OCI-M2 (cell line): ENCODE data around the gene FAM8A1.
"Not testable (repeated sequence)": the region's sequence is repeated elsewhere in the genome, so short reads cannot be mapped to it uniquely, and the experiment has no call there.

Experiments used
- DNase-seq: peaks from one replicate; lab custom pipeline; 2025; ENCODE audit not compliant: unreplicated experiment; lab: John Stamatoyannopoulos, UW

Gene FAM8A1, protein sequence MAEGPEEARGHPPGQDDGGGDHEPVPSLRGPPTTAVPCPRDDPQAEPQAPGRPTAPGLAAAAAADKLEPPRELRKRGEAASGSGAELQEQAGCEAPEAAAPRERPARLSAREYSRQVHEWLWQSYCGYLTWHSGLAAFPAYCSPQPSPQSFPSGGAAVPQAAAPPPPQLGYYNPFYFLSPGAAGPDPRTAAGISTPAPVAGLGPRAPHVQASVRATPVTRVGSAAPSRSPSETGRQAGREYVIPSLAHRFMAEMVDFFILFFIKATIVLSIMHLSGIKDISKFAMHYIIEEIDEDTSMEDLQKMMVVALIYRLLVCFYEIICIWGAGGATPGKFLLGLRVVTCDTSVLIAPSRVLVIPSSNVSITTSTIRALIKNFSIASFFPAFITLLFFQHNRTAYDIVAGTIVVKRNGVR

DNA sequence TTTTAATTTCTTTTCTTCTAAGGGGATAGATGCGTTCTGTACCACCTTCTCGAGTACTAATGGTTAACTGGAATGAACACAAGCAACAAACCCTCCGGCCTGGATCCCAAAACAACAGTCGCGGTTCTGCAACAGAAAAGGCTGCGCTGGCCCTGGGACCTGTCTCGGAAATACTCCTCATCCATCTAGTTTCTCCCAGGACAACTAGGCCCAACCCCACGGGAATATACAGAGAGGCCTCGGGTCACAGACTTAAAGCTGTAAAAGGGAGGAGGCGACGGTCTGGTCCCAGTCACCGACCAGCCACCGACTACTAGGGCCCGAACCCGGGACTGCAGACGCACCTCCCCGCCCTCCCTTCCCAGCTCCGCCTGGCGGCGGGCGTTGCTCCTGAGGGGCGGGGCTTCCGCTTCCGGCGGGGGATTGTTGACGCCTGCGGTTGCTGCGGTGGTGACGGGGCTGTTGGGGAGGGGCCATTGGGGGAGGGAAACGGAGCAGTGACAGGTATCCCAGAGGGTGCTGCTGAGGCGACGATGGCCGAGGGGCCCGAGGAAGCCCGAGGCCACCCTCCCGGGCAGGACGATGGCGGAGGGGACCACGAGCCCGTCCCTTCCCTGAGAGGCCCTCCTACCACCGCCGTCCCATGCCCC is at the start of gene FAM8A1:
TSS of gene FAM8A1 (plus strand) at position 426 of the 650 bp plus-strand sequence. CDS start at position 534, 108 bp downstream.
- peak; percentile 72 for DNase-seq

DNA sequence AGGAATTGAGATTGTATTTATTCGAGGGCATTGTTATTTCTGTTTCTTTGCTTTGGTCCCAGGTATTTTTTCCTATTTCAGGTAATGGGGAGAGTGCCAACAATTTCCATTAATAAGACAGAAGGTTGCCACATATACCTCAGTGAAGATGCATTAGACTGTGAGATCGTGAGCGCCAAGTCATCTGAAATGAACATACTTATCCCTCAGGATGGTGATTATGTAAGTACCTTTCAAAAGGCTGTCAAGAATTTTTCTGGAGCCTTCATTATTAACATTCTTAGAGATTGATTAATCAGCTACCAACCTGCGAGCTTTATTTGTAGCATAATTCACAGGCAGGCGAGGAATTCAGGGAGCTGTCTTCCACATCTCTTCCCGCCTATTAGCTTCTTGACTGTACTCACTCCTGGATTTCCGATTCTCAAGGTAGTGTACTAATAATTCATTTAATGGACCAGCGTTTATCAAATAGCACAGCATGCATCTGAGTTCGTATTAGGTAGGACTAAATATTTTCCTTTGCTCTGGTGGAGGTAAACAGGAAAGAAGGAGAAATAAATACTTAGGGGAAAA is 48.6 kb upstream of the FAM8A1 start:
- DNase-seq = no peak

DNA sequence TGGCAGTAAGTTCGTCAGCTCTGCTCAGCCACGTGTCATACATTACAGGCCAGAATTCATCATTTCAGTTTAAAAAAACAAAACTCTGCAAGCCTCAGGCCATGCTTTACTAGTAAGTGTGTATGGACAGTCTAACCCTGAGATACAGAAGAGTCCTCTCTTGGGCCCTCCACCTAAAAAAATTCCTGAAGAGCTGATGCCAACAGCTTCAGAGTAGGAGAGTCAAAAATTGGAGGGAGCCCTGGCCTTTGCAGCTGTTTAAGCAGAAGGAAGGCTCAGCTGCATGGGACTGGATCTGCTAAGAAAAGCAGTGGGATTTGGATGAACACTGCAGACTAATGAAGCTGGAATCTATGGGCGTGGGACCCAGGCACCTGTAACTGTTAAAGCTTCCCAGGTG is 47.2 kb upstream of the FAM8A1 start:
- no peak for DNase-seq

DNA sequence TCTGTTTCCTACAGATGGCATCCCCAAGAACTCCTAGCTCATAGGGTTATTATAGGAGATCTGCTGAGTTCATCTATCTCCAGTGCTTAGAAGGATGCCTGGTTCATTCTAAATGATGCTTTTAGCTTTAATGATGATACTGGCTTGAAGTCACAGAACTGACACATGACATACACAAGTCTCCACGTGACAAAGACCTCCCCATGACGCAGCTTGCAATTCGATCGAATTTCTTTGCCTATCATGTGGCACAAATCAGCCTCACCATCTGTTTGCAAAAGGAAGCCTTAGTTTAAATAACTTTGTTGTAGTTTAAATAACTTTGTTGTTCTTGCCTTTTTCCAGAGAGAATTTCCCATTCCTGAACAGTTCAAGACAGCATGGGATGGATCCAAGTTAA is 44.1 kb upstream of the FAM8A1 start:
- DNase-seq = no peak

DNA sequence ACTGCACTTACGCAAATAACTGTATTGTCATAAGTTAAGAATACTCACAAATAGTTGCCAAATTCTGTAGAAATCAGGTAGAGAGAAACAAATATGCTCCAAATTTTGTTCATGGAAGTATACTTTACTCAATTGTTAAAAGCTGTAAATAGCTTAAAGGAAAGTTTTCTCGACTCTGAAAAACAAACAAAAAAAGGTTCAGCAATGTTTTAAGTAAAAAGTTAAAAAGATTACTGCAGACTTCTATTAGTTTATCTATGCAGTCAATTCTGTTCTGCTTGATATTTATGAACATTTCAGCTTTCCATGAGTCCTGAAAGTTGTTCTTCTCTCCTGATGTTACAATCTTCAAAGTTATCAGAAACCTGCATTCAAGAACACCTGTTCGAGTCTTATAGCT is 37.5 kb upstream of the FAM8A1 start:
- no peak for DNase-seq

DNA sequence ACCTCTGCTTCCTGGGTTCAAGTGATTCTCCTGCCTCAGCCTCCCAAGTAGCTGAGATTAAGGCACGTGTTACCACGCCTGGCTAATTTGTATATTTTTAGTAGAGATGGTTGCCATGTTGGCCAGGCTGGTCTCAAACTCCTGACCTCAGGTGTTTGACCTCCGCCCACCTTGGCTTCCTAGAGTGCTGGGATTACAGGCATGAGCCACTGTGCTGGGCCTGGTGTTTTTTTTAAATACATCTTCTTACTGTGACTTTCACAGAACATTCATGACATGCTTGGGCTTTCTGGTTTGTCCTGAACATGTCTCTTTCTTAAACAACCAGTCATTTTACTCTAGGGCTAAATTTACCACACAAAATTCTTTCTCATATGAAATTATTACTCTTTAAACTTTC is 34.7 kb upstream of the FAM8A1 start:
- no peak for DNase-seq

DNA sequence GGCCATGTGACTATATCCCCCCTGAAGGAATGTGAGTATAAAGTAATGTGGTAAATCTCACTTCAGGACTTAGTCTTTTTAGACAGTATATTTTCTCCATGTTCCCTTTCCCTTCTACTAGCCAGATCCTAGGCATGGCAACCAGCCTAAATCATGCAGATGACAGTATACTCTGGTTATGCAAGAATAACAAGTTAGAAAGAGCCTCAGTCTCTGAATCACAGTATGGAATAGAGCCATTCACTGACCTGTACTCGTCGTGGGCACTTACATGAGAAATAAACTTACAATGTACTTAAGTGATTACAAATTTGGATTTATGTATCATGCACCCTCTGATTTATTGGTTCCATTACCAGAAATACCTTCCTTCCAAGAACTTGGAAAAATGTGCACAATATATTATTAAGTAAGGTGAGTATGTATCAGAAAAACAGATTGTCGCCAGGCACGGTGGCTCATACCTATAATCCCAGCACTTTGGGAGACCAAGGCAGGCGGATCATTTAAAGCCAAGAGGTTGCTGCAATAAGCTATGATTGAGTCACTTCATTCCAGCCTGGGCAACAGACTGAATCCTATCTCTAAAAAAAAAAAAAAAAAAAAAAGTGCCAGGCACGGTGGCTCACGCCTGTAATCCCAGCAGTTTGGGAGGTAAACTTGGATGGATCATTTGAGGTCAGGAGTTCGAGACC is 25.1 kb upstream of the FAM8A1 start:
- DNase-seq = no peak

DNA sequence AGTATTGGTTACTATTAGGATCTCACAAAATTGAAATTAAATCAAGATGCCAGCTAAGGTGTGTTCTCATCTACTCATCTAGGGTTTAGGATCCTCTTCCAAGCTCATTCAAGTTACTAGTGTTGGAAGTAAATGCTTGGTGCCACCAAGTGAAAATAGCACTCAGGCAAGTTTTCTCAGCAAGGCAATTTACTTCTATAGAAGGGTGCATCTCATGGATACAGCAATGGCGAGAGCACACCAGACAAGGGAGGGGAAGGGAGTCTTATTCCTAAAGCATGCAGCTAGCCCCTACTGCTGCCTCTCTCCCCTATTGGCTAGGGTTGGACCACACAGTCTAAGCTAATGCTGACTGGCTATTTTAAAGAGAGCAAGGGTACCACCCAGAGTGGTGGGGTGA is 23.0 kb upstream of the FAM8A1 start:
- DNase-seq = no peak

DNA sequence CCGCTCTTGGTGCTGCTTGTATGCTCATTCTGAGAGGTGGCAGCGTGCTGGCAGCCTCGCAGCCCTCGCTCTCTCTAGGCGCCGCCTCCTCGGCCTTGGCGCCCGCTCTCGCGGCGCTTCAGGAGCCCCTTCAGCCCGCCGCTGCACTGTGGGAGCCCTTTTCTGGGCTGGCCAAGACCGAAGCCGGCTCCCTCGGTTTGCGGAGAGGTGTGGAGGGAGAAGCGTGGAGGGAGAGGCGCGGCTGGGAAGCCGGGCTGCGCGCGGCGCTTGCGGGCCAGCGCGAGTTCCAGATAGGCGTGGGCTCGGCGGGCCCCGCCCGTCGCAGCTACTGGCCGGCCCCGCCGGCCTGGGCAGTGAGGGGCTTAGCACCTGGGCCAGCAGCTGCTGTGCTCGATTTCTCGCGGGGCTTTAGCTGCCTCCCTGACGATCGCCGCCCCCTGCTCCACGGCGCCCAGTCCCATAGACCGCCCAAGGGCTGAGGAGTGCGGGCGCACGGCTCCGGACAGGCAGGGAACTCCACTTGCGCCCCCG is 19.5 kb upstream of the FAM8A1 start:
- DNase-seq = no peak

DNA sequence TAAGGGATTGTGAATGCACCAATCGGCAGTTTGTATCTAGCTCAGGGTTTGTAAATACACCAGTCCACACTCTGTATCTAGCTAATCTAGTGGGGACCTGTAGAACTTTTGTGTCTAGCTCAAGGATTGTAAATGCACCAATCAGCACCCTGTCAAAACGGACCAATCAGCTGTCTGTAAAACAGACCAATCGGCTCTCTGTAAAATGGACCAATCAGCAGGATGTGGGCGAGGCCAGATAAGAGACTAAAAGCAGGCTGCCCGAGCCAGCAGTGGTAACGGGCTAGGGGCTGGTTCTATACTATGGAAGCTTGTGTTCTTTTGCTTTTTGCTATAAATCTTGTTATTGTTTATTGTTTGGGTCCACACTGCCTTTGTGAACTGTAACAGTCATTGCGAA is 18.8 kb upstream of the FAM8A1 start:
- DNase-seq = not testable (repeated sequence)

DNA sequence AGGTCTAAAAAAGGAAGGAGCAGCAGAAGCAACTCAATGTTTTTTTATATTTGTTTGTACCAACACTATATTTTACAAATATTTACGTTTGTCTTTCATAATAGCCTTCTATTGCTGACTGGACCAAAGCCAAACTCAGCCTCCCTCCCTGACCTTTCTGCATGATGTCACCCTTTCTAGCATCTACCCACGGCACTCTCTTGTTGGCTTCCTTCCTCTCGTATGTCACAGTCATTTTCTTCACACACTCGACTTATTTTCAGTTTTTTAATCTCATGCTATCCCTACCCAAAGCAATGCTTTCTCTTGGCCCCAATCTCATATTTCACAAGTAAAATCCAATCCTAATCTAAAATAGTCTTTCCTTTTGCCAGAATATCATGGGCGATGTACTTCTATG is 16.3 kb upstream of the FAM8A1 start:
- DNase-seq = no peak

DNA sequence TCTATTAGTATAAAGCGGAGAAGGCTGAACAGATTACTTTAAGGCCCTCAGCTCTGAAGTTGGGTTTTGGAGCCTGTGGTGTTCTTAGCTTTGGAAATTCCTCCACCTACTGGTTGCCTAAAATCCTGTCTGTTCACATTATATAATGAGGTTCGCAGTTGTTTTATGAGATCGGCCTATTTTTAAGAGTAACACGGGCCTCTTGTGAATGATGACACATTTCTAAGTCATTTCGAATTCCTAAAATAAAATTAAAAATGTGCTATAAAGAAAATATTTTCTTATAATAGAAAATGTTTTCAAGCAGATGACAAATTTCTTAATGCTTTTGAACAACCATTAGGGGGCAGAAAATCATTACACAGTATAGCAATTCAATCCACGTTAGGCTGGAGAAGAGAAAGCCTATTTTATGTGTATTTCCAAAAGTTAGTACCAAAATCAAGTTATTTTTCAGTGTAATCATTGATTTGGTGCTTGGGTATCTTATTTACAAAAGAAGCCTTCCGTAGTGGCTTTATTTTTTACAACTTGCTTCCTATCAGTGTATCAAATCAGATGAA is 15.8 kb upstream of the FAM8A1 start:
- peak; percentile 43 for DNase-seq

DNA sequence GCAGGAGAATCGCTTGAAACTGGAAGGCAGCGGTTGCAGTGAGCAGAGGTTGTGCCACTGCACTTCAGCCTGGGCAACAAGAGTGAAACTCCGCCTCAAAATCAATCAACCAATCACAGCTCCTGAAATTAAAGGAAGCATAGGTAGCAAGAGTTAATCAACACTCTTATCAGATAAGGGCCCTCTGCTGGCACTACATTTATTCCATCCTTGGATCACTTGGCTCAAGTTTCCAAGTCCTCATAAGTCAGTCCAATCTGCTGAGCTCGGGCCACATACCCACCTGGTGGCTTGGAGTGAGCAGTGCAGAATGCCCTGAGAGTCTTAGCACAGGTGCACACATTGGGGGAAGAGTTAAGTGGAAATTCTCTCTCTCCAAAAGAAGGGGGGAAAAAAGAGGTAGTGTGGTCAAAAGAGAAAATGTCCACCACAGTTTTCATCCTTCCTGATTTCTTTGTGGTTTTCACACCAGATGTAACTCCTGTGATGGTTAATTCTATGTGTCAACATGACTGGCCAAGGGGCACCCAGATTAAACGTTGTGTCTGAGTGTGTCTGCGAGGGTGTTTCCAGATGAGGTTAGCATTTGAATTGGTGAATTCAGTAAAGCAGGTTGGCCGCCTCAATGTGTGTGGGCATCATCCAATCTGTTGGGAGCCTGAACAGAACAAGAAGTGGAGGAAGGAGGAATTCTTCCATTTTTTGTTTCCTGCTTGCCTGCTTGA is 14.2 kb upstream of the FAM8A1 start:
- no peak for DNase-seq

DNA sequence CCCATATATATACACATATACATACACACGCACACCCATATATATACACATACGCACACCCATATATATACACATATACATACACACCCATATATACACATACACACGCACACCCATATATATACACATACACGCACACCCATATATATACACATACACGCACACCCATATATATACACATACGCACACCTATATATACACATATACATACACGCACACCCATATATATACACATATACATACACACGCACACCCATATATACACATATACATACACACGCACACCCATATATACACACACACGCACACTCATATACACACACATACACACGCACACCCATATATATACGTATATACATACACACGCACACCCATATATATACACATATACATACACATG is 13.5 kb upstream of the FAM8A1 start:
- DNase-seq = not testable (repeated sequence)

DNA sequence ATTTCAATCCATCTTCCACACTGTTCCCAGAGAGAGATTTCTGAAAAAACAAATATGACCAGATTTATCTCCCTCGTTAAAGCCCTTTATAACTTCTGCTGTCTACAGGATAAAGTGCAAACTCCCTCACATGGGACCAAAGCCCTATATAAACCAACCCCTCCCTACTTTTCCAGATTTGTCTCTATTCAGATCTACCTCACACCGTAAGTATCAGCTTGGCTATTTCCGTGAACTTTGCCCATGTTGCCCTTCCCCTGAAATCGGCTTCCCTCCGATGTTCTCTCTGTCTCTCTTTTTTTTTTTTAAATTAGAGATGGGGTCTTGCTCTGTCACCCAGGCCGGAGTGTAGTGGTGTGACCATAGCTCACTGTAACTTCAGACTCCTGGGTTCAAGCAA is 12.1 kb upstream of the FAM8A1 start:
- no peak for DNase-seq

DNA sequence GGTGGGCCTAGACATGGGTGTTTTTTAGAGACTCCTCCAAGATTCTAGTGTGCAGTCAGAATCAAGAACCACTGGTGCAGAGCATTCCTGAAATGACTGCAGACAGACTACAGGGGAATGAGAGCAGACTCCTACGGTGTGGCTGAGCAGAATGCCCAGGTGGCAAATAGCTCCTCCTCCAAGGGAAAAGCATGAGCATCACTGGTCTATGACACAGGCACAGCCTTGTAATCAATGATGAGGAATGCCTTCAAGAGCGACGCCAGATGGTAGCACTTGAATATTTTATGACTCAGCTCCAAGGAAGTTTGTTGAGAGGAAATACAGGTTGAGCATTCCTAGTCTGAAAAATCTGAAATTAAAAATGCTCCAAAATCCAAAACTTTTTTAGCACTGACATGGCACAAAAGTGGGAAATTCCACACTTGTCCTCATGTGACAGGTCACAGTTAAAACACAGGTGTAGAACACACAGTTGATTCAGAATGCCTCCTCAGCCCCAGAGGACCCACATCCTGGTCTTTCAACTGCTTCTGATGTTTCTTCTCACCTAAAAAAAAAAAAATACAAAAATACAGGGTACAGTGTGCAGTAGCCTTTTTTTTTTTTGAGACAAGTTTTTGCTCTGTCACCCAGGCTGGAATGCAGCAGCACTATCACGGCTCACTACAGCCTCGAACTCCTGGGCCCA is 10.6 kb upstream of the FAM8A1 start:
- DNase-seq = no peak

DNA sequence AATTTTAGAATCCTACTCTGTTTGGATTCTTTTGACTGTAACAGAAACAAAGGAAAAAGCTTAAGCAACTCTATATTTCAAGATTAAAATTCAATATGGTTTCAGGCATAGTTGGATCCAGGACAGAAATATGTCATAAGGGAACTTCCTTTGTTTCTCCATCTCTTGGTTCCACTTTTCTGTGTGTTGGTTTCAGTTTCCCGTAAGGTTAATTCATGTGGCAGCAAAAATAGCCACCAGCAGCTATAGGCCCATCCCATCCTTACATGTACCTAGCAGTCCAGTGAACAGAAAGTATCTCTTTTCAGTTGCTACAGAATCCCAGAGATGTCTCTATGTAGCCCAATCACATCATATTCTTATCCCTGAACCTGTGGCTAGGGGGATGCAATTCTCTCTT is 8.8 kb upstream of the FAM8A1 start:
- no peak for DNase-seq

DNA sequence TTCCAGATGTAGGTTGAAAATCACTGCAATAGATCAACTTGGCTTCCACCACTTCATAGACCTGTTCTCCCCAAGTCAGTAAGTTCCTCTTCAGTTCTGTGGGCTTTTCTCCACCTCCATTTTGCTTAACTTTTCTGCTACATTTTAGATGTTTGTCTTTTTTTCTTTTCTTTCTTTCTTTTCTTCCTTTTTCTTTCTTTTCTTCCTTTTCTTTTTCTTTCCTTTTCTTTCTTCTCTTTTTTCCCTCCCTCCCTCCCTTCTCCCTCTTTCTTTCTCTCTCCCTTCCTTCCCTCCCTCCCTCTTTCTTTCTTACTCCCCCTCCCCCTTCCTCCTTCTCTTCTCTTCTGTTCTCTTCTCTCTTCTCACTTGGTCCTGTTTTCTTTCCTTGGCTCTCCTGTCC is 6.9 kb upstream of the FAM8A1 start:
- no peak for DNase-seq

DNA sequence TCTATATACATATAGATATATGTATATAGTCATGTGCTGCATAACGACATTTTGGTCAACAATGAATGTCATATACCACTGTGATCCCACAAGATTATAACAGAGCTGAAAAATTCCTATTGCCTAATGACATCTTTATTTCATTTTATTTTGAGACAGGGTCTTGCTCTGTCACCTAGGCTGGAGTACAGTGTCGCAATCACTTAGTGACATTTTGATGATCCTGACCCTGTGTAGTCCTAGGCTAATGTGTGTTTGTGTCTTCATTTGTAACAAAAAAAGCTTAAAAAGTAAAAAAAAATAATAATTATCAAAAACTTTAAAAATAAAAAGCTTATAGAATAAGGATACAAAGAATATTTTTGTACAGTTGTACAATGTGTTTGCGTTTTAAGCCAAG is 4.0 kb upstream of the FAM8A1 start:
- DNase-seq = no peak
